OCI-LY7 (cell line): ENCODE results near the gene GYG1. TPM values are rescaled to one million over a fixed set of nuclear protein-coding genes. Genes with fewer than 3 reads are reported as not detected.

Experiments used
- BruUV-seq: library from RNA; stranded (reverse); fragments of 400-500 nt; replicated peaks from 2 replicates; lab custom pipeline; 2021; lab: Mats Ljungman, UMichigan
- CTCF ChIA-PET: fragments of 300-600 bp; sonication (Branson Sonifier 250); formaldehyde crosslinking; loops from one replicate; lab custom pipeline; 2022; ENCODE audit warnings: antibody characterized with exemption; ENCODE audit not compliant: unreplicated experiment; lab: Charles Lee
- POLR2A ChIA-PET: fragments of 300-600 bp; sonication (Branson Sonifier 250); formaldehyde crosslinking; loops from one replicate; lab custom pipeline; 2022; ENCODE audit warnings: antibody characterized with exemption; lab: Charles Lee
- DNase-seq: peaks from one replicate; pipeline ENCODE4 v3.0.0-alpha.2; 2015; ENCODE audit warnings: low spot score
- H2AFZ ChIP-seq: fragments of 200-600 bp; sonication (generic), shearing (Covaris generic); 2 replicates; pipeline ENCODE4 v1.6.1; 2014; ENCODE audit warnings: mild to moderate bottlenecking, antibody characterized with exemption, low read length, moderate library complexity
- H3K27ac ChIP-seq: fragments of 200-600 bp; sonication (generic); 2 replicates; pipeline ENCODE4 v1.5.1; 2014; ENCODE audit warnings: mixed run types, low read depth, mild to moderate bottlenecking, moderate library complexity, low read length, inconsistent platforms; ENCODE audit not compliant: poor library complexity, severe bottlenecking
- H3K36me3 ChIP-seq: fragments of 200-600 bp; sonication (generic); 2 replicates; pipeline ENCODE4 v1.6.1; 2014; ENCODE audit warnings: mild to moderate bottlenecking, antibody characterized with exemption, low read length, moderate library complexity, mixed read lengths; ENCODE audit not compliant: insufficient read depth
- H3K4me1 ChIP-seq: fragments of 200-600 bp; sonication (generic); 2 replicates; pipeline ENCODE4 v1.5.1; 2014; ENCODE audit warnings: mild to moderate bottlenecking, low read length; ENCODE audit not compliant: insufficient read depth, poor library complexity, severe bottlenecking
- H3K4me2 ChIP-seq: fragments of 200-600 bp; sonication (generic); 2 replicates; pipeline ENCODE4 v1.6.1; 2014; ENCODE audit warnings: mild to moderate bottlenecking, low read length
- H3K4me3 ChIP-seq: fragments of 200-600 bp; sonication (generic); 2 replicates; pipeline ENCODE4 v1.5.1; 2014; ENCODE audit warnings: mild to moderate bottlenecking, low read depth, low read length; ENCODE audit not compliant: poor library complexity, severe bottlenecking
- H3K79me2 ChIP-seq: fragments of 200-600 bp; sonication (generic); 2 replicates; pipeline ENCODE4 v1.6.1; 2016; ENCODE audit warnings: low read depth, mild to moderate bottlenecking, low read length, moderate library complexity, mixed read lengths; ENCODE audit not compliant: insufficient read depth
- H3K9me2 ChIP-seq: fragments of 200-600 bp; sonication (generic); 2 replicates; pipeline ENCODE4 v1.6.1; 2016; ENCODE audit warnings: mild to moderate bottlenecking, low read length, mixed read lengths; ENCODE audit not compliant: insufficient read depth
- H3K9me3 ChIP-seq: fragments of 200-600 bp; sonication (generic); 2 replicates; pipeline ENCODE4 v1.6.1; 2014; ENCODE audit warnings: mild to moderate bottlenecking, mixed run types, low read length, mixed read lengths
- H4K20me1 ChIP-seq: fragments of 200-600 bp; sonication (generic); 2 replicates; pipeline ENCODE4 v1.6.1; 2014; ENCODE audit warnings: mild to moderate bottlenecking, antibody characterized with exemption, low read length, moderate library complexity, mixed read lengths; ENCODE audit not compliant: insufficient read depth
- CTCF ChIP-seq: fragments of 200-600 bp; sonication (generic); conservative IDR thresholded peaks from 2 replicates; pipeline ENCODE4 v1.5.1; 2014; ENCODE audit warnings: mild to moderate bottlenecking, antibody characterized with exemption, low read length, moderate library complexity, mixed read lengths
- EZH2phosphoT487 ChIP-seq: fragments of 200-600 bp; sonication (generic); IDR thresholded peaks from 2 replicates; pipeline ENCODE4 v1.6.1; 2018; ENCODE audit warnings: low read depth, borderline replicate concordance, mild to moderate bottlenecking, mixed run types, antibody characterized with exemption, low read length, moderate library complexity, mixed read lengths
- intact Hi-C: fragments of 100-400 bp; cut with micrococcal nuclease; formaldehyde crosslinking; loops from one replicate; pipeline ENCODE4 v1.10.0; 2022; ENCODE audit not compliant: unreplicated experiment
- total RNA-seq, 2 experiments: library from RNA; depleted of rRNA in 1 of 2; stranded (reverse); fragments of >200 nt in 1 of 2; shearing (Covaris generic) in 1 of 2; gene quantifications; 2 replicates each; pipeline ENCODE4 v1.2.3, GENCODE V29; 2014 to 2022

The GYG1 gene
- total RNA-seq, 2 experiments from 2014 or later: 11.5 to 53.6 TPM

GRCh38 chr3:149019580-149019979 is 28.2 kb downstream of the GYG1 start:
- no peak overlapping the region for H3K27ac ChIP-seq
- TF ChIP-seq CTCF: no peak
- TF ChIP-seq EZH2phosphoT487: no peak
- H4K20me1 ChIP-seq: no peaks in the 10 kb centered on the region
- H3K36me3 ChIP-seq: peaks cover 40% of the 10 kb centered on the region
- H3K9me3 ChIP-seq: no peaks in the 10 kb centered on the region
- H3K4me2 ChIP-seq: no peak overlapping the region
- ChIA-PET CTCF (no interaction called here), POLR2A (interaction anchor here (1.1 to 1.2 kb wide), 2 partner anchors 9 to 24 kb away, joined by 3 to 5 read pairs; no protein-coding TSS in a partner anchor)
- H3K9me2 ChIP-seq: no peaks in the 10 kb centered on the region
- H3K4me3 ChIP-seq: no peak overlapping the region
- no TSS peak for BruUV-seq
- H3K79me2 ChIP-seq: no peaks in the 10 kb centered on the region
- H2AFZ ChIP-seq: no peak overlapping the region
- DNase-seq: no peak
- no peaks in the 10 kb centered on the region for H3K4me1 ChIP-seq
- intact Hi-C loops: no loop called here

GRCh38 chr3:149020196-149020838 is 29.0 kb downstream of the GYG1 start:
- H3K9me3 ChIP-seq: no peaks in the 10 kb centered on the region
- H3K9me2 ChIP-seq: no peaks in the 10 kb centered on the region
- no peak overlapping the region for H3K4me2 ChIP-seq
- peaks cover 45% of the 10 kb centered on the region for H3K36me3 ChIP-seq
- TF ChIP-seq EZH2phosphoT487: no peak
- TF ChIP-seq CTCF: no peak
- no peak for DNase-seq
- H3K4me3 ChIP-seq: no peak overlapping the region
- H4K20me1 ChIP-seq: no peaks in the 10 kb centered on the region
- no TSS peak for BruUV-seq
- H3K79me2 ChIP-seq: no peaks in the 10 kb centered on the region
- intact Hi-C loops: no loop called here
- ChIA-PET CTCF (no interaction called here), POLR2A (interaction anchor here (0.6 to 1.2 kb wide), 3 partner anchors 9 to 144 kb away, joined by 3 to 5 read pairs (median 3); no protein-coding TSS in a partner anchor)
- no peak overlapping the region for H2AFZ ChIP-seq
- H3K27ac ChIP-seq: no peak overlapping the region
- H3K4me1 ChIP-seq: no peaks in the 10 kb centered on the region

- ChIA-PET POLR2A (interaction anchor here (0.6 to 1.6 kb wide), 6 partner anchors 16 to 145 kb away, joined by 3 to 4 read pairs (median 3); no protein-coding TSS in a partner anchor), CTCF (no interaction called here)
- no peak for TF ChIP-seq EZH2phosphoT487
- no peak for TF ChIP-seq CTCF
- intact Hi-C loops: no loop called here
- Histone ChIP-seq H3K9me3 (no peaks in the 10 kb centered on the region), H3K9me2 (no peaks in the 10 kb centered on the region), H3K27ac (no peak overlapping the region), H3K4me1 (no peaks in the 10 kb centered on the region), H3K36me3 (peaks cover 45% of the 10 kb centered on the region), H4K20me1 (no peaks in the 10 kb centered on the region), H3K4me3 (no peak overlapping the region), H3K4me2 (no peak overlapping the region), H3K79me2 (no peaks in the 10 kb centered on the region), H2AFZ (no peak overlapping the region)
- no TSS peak for BruUV-seq
- no peak for DNase-seq
Measured at GRCh38 chr3:149020839-149021252, 29.5 kb downstream of the GYG1 start.
